Measurements from ENCODE around the gene PKIB. TPM values are rescaled to one million over a fixed set of nuclear protein-coding genes. Genes with fewer than 3 reads are reported as not detected.

PKIB gene, protein sequence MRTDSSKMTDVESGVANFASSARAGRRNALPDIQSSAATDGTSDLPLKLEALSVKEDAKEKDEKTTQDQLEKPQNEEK
- 27.4 TPM for polyA plus RNA-seq (2013, experiment 1 of 2)
- polyA plus RNA-seq (2013, experiment 2 of 2): 27.7 TPM

DNA sequence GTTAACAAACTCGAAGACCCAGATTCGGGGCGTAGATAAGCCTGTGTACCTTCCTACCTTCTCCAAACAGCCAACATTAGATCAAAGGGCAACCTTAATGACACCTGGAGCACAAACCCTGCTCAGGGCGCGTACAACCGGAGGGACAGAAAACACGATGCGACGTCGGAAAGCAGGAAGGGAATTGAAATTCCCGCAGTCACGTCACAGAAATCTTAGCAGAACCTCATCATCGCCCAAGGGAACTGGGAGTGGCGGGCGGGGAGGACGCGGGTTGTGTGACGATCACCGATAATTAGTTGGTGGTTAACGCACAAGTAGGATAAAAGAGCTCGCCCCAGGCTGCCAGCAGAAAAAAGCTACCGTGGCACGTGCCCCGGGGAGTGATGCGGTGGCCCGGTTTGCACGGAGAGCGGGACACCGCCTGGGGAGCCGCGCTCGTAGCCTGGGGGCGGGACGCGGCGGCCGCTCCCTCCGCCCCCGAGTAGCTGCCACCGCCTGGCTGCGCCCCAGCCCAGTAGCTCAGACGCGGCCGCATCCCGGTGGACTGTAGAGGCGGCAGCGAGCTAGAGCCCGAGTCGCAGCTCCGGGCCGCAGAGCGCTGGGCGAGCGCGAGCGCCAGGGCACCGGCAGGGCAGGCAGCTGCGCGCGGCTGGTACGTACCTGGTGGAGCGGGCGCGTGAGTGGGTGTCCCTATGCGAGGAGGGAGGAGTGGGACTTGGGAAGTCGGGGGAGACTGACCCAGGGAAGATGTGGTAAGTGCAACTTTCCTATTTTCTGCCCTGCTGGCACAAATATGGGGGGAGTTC is at the start of gene PKIB:
TSS of gene PKIB (plus strand) at position 525 of the 809 bp plus-strand sequence. CDS start 107,390 bp downstream, outside the sequence.
- Histone ChIP-seq H3K9ac (ENCODE audit: low read length) (peak within 1 kb of the TSS; percentile 63), H3K79me1 (ENCODE audit: low read length) (no peaks in the 10 kb centered on the region), H2BK15ac (replicated peaks; ENCODE audit: low read depth) (no peak within 1 kb of the TSS), H4K5ac (ENCODE audit: low read length) (no peak within 1 kb of the TSS), H2AK5ac (ENCODE audit: low read length) (no peak within 1 kb of the TSS), H3K27ac (ENCODE audit: low read depth, low read length) (no peak within 1 kb of the TSS), H3K56ac (ENCODE audit: low read length) (peak within 1 kb of the TSS; percentile 79), H4K8ac (ENCODE audit: low read depth, low read length) (no peak within 1 kb of the TSS), H3K4me3 (ENCODE audit: low read length) (peak within 1 kb of the TSS; percentile 33), H3K79me2 (ENCODE audit: control insufficient read depth, insufficient read depth, low read length) (no peaks in the 10 kb centered on the region), H3K36me3 (ENCODE audit: control insufficient read depth, insufficient read depth, low read length) (no peaks in the 10 kb centered on the region), H3K4me2 (ENCODE audit: low read length) (peak within 1 kb of the TSS; percentile 99), H3K18ac (ENCODE audit: low read length) (no peak within 1 kb of the TSS), H2BK5ac (ENCODE audit: low read length) (no peak within 1 kb of the TSS), H2BK120ac (ENCODE audit: low read depth, low read length) (no peak within 1 kb of the TSS), H3K23ac (ENCODE audit: low read length) (peak within 1 kb of the TSS; percentile 66), H3K4me1 (ENCODE audit: control insufficient read depth, low read depth, low read length) (peaks cover 3% of the 10 kb centered on the region), H3K4ac (ENCODE audit: low read depth, low read length) (no peak within 1 kb of the TSS), H3K27me3 (ENCODE audit: insufficient read depth, low read length, poor library complexity) (no peaks in the 10 kb centered on the region)
- peak; percentile 90 for DNase-seq
- no CpG with 5 or more reads among the region's 66 CpGs for WGBS (ENCODE audit: extremely low coverage, insufficient coverage, low lambda C conversion rate)

- Histone ChIP-seq H3K36me3 (ENCODE audit: control insufficient read depth, insufficient read depth, low read length) (no peaks in the 10 kb centered on the region), H3K79me2 (ENCODE audit: control insufficient read depth, insufficient read depth, low read length) (no peaks in the 10 kb centered on the region), H2BK5ac (ENCODE audit: low read length) (no peak overlapping the region), H4K8ac (ENCODE audit: low read depth, low read length) (no peak overlapping the region), H2AK5ac (ENCODE audit: low read length) (no peak overlapping the region), H3K4ac (ENCODE audit: low read depth, low read length) (no peak overlapping the region), H3K18ac (ENCODE audit: low read length) (no peak overlapping the region), H3K4me2 (ENCODE audit: low read length) (no peak overlapping the region), H3K27ac (ENCODE audit: low read depth, low read length) (no peak overlapping the region), H2BK120ac (ENCODE audit: low read depth, low read length) (no peak overlapping the region), H3K4me3 (ENCODE audit: low read length) (no peak overlapping the region), H2BK15ac (replicated peaks; ENCODE audit: low read depth) (no peak overlapping the region), H3K4me1 (ENCODE audit: control insufficient read depth, low read depth, low read length) (no peaks in the 10 kb centered on the region), H3K27me3 (ENCODE audit: insufficient read depth, low read length, poor library complexity) (no peaks in the 10 kb centered on the region), H3K56ac (ENCODE audit: low read length) (no peak overlapping the region), H3K9ac (ENCODE audit: low read length) (no peak overlapping the region), H3K79me1 (ENCODE audit: low read length) (no peaks in the 10 kb centered on the region), H3K23ac (ENCODE audit: low read length) (no peak overlapping the region), H4K5ac (ENCODE audit: low read length) (no peak overlapping the region)
- WGBS (ENCODE audit: extremely low coverage, insufficient coverage, low lambda C conversion rate): no CpG with 5 or more reads among the region's 8 CpGs
- peak; percentile 56 for DNase-seq
Measured at GRCh38 chr6:122563364-122564052, 46.7 kb upstream of the PKIB start.

- H3K4me3 ChIP-seq (ENCODE audit: low read length): no peak overlapping the region
- no peaks in the 10 kb centered on the region for H3K79me2 ChIP-seq (ENCODE audit: control insufficient read depth, insufficient read depth, low read length)
- H3K9ac ChIP-seq (ENCODE audit: low read length): no peak overlapping the region
- H3K23ac ChIP-seq (ENCODE audit: low read length): no peak overlapping the region
- H2BK15ac ChIP-seq (replicated peaks; ENCODE audit: low read depth): no peak overlapping the region
- H3K79me1 ChIP-seq (ENCODE audit: low read length): no peaks in the 10 kb centered on the region
- no peak overlapping the region for H3K4me2 ChIP-seq (ENCODE audit: low read length)
- no peak overlapping the region for H3K18ac ChIP-seq (ENCODE audit: low read length)
- H4K5ac ChIP-seq (ENCODE audit: low read length): no peak overlapping the region
- H2BK5ac ChIP-seq (ENCODE audit: low read length): no peak overlapping the region
- WGBS (ENCODE audit: extremely low coverage, insufficient coverage, low lambda C conversion rate): no CpG with 5 or more reads among the region's 3 CpGs
- H3K56ac ChIP-seq (ENCODE audit: low read length): no peak overlapping the region
- H2AK5ac ChIP-seq (ENCODE audit: low read length): no peak overlapping the region
- no peak for DNase-seq
- H3K36me3 ChIP-seq (ENCODE audit: control insufficient read depth, insufficient read depth, low read length): no peaks in the 10 kb centered on the region
- no peaks in the 10 kb centered on the region for H3K27me3 ChIP-seq (ENCODE audit: insufficient read depth, low read length, poor library complexity)
- H3K4ac ChIP-seq (ENCODE audit: low read depth, low read length): no peak overlapping the region
- no peak overlapping the region for H3K27ac ChIP-seq (ENCODE audit: low read depth, low read length)
- H4K8ac ChIP-seq (ENCODE audit: low read depth, low read length): no peak overlapping the region
- H2BK120ac ChIP-seq (ENCODE audit: low read depth, low read length): no peak overlapping the region
- H3K4me1 ChIP-seq (ENCODE audit: control insufficient read depth, low read depth, low read length): no peaks in the 10 kb centered on the region
Measured at GRCh38 chr6:122564230-122564629, 46.0 kb upstream of the PKIB start.

- no peaks in the 10 kb centered on the region for H3K4me1 ChIP-seq (ENCODE audit: control insufficient read depth, low read depth, low read length)
- H3K79me1 ChIP-seq (ENCODE audit: low read length): no peaks in the 10 kb centered on the region
- DNase-seq: no peak
- no peaks in the 10 kb centered on the region for H3K36me3 ChIP-seq (ENCODE audit: control insufficient read depth, insufficient read depth, low read length)
- no peak overlapping the region for H3K27ac ChIP-seq (ENCODE audit: low read depth, low read length)
- H4K8ac ChIP-seq (ENCODE audit: low read depth, low read length): no peak overlapping the region
- H3K23ac ChIP-seq (ENCODE audit: low read length): no peak overlapping the region
- H3K4ac ChIP-seq (ENCODE audit: low read depth, low read length): no peak overlapping the region
- no peak overlapping the region for H2AK5ac ChIP-seq (ENCODE audit: low read length)
- no peak overlapping the region for H2BK15ac ChIP-seq (replicated peaks; ENCODE audit: low read depth)
- H3K56ac ChIP-seq (ENCODE audit: low read length): no peak overlapping the region
- H3K4me2 ChIP-seq (ENCODE audit: low read length): no peak overlapping the region
- H4K5ac ChIP-seq (ENCODE audit: low read length): no peak overlapping the region
- H2BK5ac ChIP-seq (ENCODE audit: low read length): no peak overlapping the region
- no peak overlapping the region for H3K18ac ChIP-seq (ENCODE audit: low read length)
- no peak overlapping the region for H3K4me3 ChIP-seq (ENCODE audit: low read length)
- H3K79me2 ChIP-seq (ENCODE audit: control insufficient read depth, insufficient read depth, low read length): no peaks in the 10 kb centered on the region
- no peak overlapping the region for H3K9ac ChIP-seq (ENCODE audit: low read length)
- no peak overlapping the region for H2BK120ac ChIP-seq (ENCODE audit: low read depth, low read length)
- no peaks in the 10 kb centered on the region for H3K27me3 ChIP-seq (ENCODE audit: insufficient read depth, low read length, poor library complexity)
Measured at GRCh38 chr6:122565708-122566107, 44.5 kb upstream of the PKIB start.

DNA sequence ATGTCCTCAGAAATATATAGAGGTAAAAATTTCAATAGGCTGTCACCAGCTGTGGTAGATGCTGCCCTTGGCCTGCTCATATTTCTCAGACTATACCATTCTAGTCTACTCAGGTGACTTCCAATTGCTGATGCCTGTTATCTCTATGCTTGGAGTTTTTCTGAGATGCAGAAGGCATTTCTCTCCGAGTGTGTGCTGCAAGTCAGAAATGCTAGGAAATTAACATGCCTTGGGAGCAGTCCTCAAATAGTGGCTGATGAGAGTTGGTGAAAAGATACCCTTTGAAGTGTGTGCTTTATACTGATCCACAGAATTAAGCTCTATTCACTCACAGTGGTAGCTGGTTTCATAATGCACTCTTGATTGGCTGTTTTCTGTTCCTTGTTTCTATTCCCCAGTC is 43.2 kb upstream of the PKIB start:
- Histone ChIP-seq H3K4me2 (ENCODE audit: low read length) (no peak overlapping the region), H4K8ac (ENCODE audit: low read depth, low read length) (no peak overlapping the region), H3K79me2 (ENCODE audit: control insufficient read depth, insufficient read depth, low read length) (no peaks in the 10 kb centered on the region), H3K4me1 (ENCODE audit: control insufficient read depth, low read depth, low read length) (no peaks in the 10 kb centered on the region), H3K9ac (ENCODE audit: low read length) (no peak overlapping the region), H3K27me3 (ENCODE audit: insufficient read depth, low read length, poor library complexity) (no peaks in the 10 kb centered on the region), H3K23ac (ENCODE audit: low read length) (no peak overlapping the region), H3K27ac (ENCODE audit: low read depth, low read length) (no peak overlapping the region), H3K4ac (ENCODE audit: low read depth, low read length) (no peak overlapping the region), H3K79me1 (ENCODE audit: low read length) (no peaks in the 10 kb centered on the region), H2BK5ac (ENCODE audit: low read length) (no peak overlapping the region), H3K36me3 (ENCODE audit: control insufficient read depth, insufficient read depth, low read length) (no peaks in the 10 kb centered on the region), H2AK5ac (ENCODE audit: low read length) (no peak overlapping the region), H2BK15ac (replicated peaks; ENCODE audit: low read depth) (no peak overlapping the region), H2BK120ac (ENCODE audit: low read depth, low read length) (no peak overlapping the region), H4K5ac (ENCODE audit: low read length) (no peak overlapping the region), H3K18ac (ENCODE audit: low read length) (no peak overlapping the region), H3K4me3 (ENCODE audit: low read length) (no peak overlapping the region), H3K56ac (ENCODE audit: low read length) (no peak overlapping the region)
- DNase-seq: no peak
- no CpG with 5 or more reads among the region's 1 CpG for WGBS (ENCODE audit: extremely low coverage, insufficient coverage, low lambda C conversion rate)

Measured in mesendoderm (in vitro differentiated cells).